GM19099 (cell line): ENCODE measurements around the gene CAP2.

Source experiments
- POLR2A ChIP-seq: IDR thresholded peaks from 3 replicates; pipeline ENCODE4 v1.6.1; 2011; ENCODE audit warnings: low read depth; ENCODE audit not compliant: insufficient read length; ENCODE audit errors: extremely low read depth

Gene CAP2

DNA sequence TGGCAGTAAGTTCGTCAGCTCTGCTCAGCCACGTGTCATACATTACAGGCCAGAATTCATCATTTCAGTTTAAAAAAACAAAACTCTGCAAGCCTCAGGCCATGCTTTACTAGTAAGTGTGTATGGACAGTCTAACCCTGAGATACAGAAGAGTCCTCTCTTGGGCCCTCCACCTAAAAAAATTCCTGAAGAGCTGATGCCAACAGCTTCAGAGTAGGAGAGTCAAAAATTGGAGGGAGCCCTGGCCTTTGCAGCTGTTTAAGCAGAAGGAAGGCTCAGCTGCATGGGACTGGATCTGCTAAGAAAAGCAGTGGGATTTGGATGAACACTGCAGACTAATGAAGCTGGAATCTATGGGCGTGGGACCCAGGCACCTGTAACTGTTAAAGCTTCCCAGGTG, 159.5 kb downstream of the CAP2 start:
- no peak for TF ChIP-seq POLR2A

DNA sequence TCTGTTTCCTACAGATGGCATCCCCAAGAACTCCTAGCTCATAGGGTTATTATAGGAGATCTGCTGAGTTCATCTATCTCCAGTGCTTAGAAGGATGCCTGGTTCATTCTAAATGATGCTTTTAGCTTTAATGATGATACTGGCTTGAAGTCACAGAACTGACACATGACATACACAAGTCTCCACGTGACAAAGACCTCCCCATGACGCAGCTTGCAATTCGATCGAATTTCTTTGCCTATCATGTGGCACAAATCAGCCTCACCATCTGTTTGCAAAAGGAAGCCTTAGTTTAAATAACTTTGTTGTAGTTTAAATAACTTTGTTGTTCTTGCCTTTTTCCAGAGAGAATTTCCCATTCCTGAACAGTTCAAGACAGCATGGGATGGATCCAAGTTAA, 162.6 kb downstream of the CAP2 start:
- no peak for TF ChIP-seq POLR2A

DNA sequence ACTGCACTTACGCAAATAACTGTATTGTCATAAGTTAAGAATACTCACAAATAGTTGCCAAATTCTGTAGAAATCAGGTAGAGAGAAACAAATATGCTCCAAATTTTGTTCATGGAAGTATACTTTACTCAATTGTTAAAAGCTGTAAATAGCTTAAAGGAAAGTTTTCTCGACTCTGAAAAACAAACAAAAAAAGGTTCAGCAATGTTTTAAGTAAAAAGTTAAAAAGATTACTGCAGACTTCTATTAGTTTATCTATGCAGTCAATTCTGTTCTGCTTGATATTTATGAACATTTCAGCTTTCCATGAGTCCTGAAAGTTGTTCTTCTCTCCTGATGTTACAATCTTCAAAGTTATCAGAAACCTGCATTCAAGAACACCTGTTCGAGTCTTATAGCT, 169.2 kb downstream of the CAP2 start:
- TF ChIP-seq POLR2A, result no peak

DNA sequence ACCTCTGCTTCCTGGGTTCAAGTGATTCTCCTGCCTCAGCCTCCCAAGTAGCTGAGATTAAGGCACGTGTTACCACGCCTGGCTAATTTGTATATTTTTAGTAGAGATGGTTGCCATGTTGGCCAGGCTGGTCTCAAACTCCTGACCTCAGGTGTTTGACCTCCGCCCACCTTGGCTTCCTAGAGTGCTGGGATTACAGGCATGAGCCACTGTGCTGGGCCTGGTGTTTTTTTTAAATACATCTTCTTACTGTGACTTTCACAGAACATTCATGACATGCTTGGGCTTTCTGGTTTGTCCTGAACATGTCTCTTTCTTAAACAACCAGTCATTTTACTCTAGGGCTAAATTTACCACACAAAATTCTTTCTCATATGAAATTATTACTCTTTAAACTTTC, 172.0 kb downstream of the CAP2 start:
- TF ChIP-seq POLR2A, result no peak

DNA sequence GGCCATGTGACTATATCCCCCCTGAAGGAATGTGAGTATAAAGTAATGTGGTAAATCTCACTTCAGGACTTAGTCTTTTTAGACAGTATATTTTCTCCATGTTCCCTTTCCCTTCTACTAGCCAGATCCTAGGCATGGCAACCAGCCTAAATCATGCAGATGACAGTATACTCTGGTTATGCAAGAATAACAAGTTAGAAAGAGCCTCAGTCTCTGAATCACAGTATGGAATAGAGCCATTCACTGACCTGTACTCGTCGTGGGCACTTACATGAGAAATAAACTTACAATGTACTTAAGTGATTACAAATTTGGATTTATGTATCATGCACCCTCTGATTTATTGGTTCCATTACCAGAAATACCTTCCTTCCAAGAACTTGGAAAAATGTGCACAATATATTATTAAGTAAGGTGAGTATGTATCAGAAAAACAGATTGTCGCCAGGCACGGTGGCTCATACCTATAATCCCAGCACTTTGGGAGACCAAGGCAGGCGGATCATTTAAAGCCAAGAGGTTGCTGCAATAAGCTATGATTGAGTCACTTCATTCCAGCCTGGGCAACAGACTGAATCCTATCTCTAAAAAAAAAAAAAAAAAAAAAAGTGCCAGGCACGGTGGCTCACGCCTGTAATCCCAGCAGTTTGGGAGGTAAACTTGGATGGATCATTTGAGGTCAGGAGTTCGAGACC, 181.6 kb downstream of the CAP2 start:
- TF ChIP-seq POLR2A, result no peak

DNA sequence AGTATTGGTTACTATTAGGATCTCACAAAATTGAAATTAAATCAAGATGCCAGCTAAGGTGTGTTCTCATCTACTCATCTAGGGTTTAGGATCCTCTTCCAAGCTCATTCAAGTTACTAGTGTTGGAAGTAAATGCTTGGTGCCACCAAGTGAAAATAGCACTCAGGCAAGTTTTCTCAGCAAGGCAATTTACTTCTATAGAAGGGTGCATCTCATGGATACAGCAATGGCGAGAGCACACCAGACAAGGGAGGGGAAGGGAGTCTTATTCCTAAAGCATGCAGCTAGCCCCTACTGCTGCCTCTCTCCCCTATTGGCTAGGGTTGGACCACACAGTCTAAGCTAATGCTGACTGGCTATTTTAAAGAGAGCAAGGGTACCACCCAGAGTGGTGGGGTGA, 183.7 kb downstream of the CAP2 start:
- no peak for TF ChIP-seq POLR2A

DNA sequence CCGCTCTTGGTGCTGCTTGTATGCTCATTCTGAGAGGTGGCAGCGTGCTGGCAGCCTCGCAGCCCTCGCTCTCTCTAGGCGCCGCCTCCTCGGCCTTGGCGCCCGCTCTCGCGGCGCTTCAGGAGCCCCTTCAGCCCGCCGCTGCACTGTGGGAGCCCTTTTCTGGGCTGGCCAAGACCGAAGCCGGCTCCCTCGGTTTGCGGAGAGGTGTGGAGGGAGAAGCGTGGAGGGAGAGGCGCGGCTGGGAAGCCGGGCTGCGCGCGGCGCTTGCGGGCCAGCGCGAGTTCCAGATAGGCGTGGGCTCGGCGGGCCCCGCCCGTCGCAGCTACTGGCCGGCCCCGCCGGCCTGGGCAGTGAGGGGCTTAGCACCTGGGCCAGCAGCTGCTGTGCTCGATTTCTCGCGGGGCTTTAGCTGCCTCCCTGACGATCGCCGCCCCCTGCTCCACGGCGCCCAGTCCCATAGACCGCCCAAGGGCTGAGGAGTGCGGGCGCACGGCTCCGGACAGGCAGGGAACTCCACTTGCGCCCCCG, 187.2 kb downstream of the CAP2 start:
- no peak for TF ChIP-seq POLR2A

DNA sequence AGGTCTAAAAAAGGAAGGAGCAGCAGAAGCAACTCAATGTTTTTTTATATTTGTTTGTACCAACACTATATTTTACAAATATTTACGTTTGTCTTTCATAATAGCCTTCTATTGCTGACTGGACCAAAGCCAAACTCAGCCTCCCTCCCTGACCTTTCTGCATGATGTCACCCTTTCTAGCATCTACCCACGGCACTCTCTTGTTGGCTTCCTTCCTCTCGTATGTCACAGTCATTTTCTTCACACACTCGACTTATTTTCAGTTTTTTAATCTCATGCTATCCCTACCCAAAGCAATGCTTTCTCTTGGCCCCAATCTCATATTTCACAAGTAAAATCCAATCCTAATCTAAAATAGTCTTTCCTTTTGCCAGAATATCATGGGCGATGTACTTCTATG, 190.4 kb downstream of the CAP2 start:
- no peak for TF ChIP-seq POLR2A

DNA sequence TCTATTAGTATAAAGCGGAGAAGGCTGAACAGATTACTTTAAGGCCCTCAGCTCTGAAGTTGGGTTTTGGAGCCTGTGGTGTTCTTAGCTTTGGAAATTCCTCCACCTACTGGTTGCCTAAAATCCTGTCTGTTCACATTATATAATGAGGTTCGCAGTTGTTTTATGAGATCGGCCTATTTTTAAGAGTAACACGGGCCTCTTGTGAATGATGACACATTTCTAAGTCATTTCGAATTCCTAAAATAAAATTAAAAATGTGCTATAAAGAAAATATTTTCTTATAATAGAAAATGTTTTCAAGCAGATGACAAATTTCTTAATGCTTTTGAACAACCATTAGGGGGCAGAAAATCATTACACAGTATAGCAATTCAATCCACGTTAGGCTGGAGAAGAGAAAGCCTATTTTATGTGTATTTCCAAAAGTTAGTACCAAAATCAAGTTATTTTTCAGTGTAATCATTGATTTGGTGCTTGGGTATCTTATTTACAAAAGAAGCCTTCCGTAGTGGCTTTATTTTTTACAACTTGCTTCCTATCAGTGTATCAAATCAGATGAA, 190.9 kb downstream of the CAP2 start:
- TF ChIP-seq POLR2A, result no peak

DNA sequence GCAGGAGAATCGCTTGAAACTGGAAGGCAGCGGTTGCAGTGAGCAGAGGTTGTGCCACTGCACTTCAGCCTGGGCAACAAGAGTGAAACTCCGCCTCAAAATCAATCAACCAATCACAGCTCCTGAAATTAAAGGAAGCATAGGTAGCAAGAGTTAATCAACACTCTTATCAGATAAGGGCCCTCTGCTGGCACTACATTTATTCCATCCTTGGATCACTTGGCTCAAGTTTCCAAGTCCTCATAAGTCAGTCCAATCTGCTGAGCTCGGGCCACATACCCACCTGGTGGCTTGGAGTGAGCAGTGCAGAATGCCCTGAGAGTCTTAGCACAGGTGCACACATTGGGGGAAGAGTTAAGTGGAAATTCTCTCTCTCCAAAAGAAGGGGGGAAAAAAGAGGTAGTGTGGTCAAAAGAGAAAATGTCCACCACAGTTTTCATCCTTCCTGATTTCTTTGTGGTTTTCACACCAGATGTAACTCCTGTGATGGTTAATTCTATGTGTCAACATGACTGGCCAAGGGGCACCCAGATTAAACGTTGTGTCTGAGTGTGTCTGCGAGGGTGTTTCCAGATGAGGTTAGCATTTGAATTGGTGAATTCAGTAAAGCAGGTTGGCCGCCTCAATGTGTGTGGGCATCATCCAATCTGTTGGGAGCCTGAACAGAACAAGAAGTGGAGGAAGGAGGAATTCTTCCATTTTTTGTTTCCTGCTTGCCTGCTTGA, 192.5 kb downstream of the CAP2 start:
- TF ChIP-seq POLR2A, result no peak

DNA sequence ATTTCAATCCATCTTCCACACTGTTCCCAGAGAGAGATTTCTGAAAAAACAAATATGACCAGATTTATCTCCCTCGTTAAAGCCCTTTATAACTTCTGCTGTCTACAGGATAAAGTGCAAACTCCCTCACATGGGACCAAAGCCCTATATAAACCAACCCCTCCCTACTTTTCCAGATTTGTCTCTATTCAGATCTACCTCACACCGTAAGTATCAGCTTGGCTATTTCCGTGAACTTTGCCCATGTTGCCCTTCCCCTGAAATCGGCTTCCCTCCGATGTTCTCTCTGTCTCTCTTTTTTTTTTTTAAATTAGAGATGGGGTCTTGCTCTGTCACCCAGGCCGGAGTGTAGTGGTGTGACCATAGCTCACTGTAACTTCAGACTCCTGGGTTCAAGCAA, 194.6 kb downstream of the CAP2 start:
- no peak for TF ChIP-seq POLR2A

DNA sequence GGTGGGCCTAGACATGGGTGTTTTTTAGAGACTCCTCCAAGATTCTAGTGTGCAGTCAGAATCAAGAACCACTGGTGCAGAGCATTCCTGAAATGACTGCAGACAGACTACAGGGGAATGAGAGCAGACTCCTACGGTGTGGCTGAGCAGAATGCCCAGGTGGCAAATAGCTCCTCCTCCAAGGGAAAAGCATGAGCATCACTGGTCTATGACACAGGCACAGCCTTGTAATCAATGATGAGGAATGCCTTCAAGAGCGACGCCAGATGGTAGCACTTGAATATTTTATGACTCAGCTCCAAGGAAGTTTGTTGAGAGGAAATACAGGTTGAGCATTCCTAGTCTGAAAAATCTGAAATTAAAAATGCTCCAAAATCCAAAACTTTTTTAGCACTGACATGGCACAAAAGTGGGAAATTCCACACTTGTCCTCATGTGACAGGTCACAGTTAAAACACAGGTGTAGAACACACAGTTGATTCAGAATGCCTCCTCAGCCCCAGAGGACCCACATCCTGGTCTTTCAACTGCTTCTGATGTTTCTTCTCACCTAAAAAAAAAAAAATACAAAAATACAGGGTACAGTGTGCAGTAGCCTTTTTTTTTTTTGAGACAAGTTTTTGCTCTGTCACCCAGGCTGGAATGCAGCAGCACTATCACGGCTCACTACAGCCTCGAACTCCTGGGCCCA, 196.2 kb downstream of the CAP2 start:
- TF ChIP-seq POLR2A, result no peak

DNA sequence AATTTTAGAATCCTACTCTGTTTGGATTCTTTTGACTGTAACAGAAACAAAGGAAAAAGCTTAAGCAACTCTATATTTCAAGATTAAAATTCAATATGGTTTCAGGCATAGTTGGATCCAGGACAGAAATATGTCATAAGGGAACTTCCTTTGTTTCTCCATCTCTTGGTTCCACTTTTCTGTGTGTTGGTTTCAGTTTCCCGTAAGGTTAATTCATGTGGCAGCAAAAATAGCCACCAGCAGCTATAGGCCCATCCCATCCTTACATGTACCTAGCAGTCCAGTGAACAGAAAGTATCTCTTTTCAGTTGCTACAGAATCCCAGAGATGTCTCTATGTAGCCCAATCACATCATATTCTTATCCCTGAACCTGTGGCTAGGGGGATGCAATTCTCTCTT, 197.9 kb downstream of the CAP2 start:
- no peak for TF ChIP-seq POLR2A

DNA sequence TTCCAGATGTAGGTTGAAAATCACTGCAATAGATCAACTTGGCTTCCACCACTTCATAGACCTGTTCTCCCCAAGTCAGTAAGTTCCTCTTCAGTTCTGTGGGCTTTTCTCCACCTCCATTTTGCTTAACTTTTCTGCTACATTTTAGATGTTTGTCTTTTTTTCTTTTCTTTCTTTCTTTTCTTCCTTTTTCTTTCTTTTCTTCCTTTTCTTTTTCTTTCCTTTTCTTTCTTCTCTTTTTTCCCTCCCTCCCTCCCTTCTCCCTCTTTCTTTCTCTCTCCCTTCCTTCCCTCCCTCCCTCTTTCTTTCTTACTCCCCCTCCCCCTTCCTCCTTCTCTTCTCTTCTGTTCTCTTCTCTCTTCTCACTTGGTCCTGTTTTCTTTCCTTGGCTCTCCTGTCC, 199.9 kb downstream of the CAP2 start:
- TF ChIP-seq POLR2A, result no peak

DNA sequence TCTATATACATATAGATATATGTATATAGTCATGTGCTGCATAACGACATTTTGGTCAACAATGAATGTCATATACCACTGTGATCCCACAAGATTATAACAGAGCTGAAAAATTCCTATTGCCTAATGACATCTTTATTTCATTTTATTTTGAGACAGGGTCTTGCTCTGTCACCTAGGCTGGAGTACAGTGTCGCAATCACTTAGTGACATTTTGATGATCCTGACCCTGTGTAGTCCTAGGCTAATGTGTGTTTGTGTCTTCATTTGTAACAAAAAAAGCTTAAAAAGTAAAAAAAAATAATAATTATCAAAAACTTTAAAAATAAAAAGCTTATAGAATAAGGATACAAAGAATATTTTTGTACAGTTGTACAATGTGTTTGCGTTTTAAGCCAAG, 202.7 kb downstream of the CAP2 start:
- TF ChIP-seq POLR2A, result no peak
